ENCODE measurements around the gene CTDSPL.
"Not testable (repeated sequence)": the region's sequence is repeated elsewhere in the genome, so short reads cannot be mapped to it uniquely, and the experiment has no call there.

The CTDSPL gene

GRCh38 chr3:37972056-37972455 lies 110.4 kb downstream of the CTDSPL start:
- DNase-seq: not testable (repeated sequence)

- DNase-seq: no peak
These were observed 111.8 kb downstream of the CTDSPL start for GRCh38 chr3:37973246-37974054.

GRCh38 chr3:37974121-37975083 lies 112.7 kb downstream of the CTDSPL start:
- peak in 1 of 2 experiments; percentile 1 for DNase-seq

GRCh38 chr3:37979541-37980461 lies 118.1 kb downstream of the CTDSPL start:
- DNase-seq: no peak

- no peak for DNase-seq
These were observed 119.0 kb downstream of the CTDSPL start for GRCh38 chr3:37980462-37981347.

- DNase-seq: no peak
These were observed 119.6 kb downstream of the CTDSPL start for GRCh38 chr3:37981348-37981664.

GRCh38 chr3:37982331-37982730 lies 120.7 kb downstream of the CTDSPL start:
- DNase-seq: no peak

GRCh38 chr3:37984051-37984450 lies 122.4 kb downstream of the CTDSPL start:
- no peak for DNase-seq

GRCh38 chr3:37984596-37984995 lies 122.9 kb downstream of the CTDSPL start:
- no peak for DNase-seq

- DNase-seq: no peak
These were observed 124.1 kb downstream of the CTDSPL start for GRCh38 chr3:37985637-37986320.

- DNase-seq: no peak
These were observed 125.0 kb downstream of the CTDSPL start for GRCh38 chr3:37986479-37987314.

GRCh38 chr3:37987315-37987697 lies 125.6 kb downstream of the CTDSPL start:
- DNase-seq: no peak

GRCh38 chr3:37987751-37988179 lies 126.1 kb downstream of the CTDSPL start:
- no peak for DNase-seq

- DNase-seq: not testable (repeated sequence)
These were observed 126.7 kb downstream of the CTDSPL start for GRCh38 chr3:37988376-37988775.

GRCh38 chr3:37988931-37989525 lies 127.3 kb downstream of the CTDSPL start:
- DNase-seq: no peak

- DNase-seq: no peak
These were observed 128.3 kb downstream of the CTDSPL start for GRCh38 chr3:37989821-37990480.

GRCh38 chr3:37990527-37990926 lies 128.8 kb downstream of the CTDSPL start, which contains the start of gene VILL:
Gene VILL (plus strand): TSS chr3:37990786. CDS start chr3:37993673, 2,887 bp downstream.
- DNase-seq: no peak

GRCh38 chr3:37991109-37991508 lies 129.4 kb downstream of the CTDSPL start:
- DNase-seq: no peak

GRCh38 chr3:37991823-37992222 lies 130.1 kb downstream of the CTDSPL start:
- no peak for DNase-seq
